WERI-Rb-1 (cell line): ENCODE measurements around the gene PHF11.

Experiments
- DNase-seq: peaks from one replicate; pipeline ENCODE4 v3.0.0-alpha.2; 2020
- H3K27ac ChIP-seq: fragments of 250-450 bp; sonication (Bioruptor Pico); 2 replicates; pipeline ENCODE4 v1.5.1; 2020; ENCODE audit warnings: mild to moderate bottlenecking, moderate library complexity
- H3K27me3 ChIP-seq: fragments of 250-450 bp; sonication (Bioruptor Pico); 2 replicates; pipeline ENCODE4 v1.5.1; 2021; ENCODE audit warnings: mild to moderate bottlenecking, low read depth, moderate library complexity; ENCODE audit not compliant: insufficient read depth, severe bottlenecking
- H3K36me3 ChIP-seq: fragments of 250-450 bp; sonication (Bioruptor Pico); 2 replicates; pipeline ENCODE4 v1.5.1; 2020; ENCODE audit warnings: mild to moderate bottlenecking, moderate library complexity
- H3K4me3 ChIP-seq: 2 replicates; pipeline ENCODE4 v1.5.1; 2011; ENCODE audit warnings: low read depth, mild to moderate bottlenecking, control low read depth, low read length
- H3K9me3 ChIP-seq: fragments of 250-450 bp; sonication (Bioruptor Pico); 2 replicates; pipeline ENCODE4 v1.5.1; 2021; ENCODE audit warnings: mild to moderate bottlenecking, moderate library complexity; ENCODE audit not compliant: severe bottlenecking
- CTCF ChIP-seq: IDR thresholded peaks from 2 replicates; pipeline ENCODE4 v1.5.1; 2011; ENCODE audit warnings: low read depth, mild to moderate bottlenecking, control low read depth, inconsistent platforms, low read length

PHF11 gene

GRCh38 chr13:49521224-49521623, 25.5 kb downstream of the PHF11 start:
- H3K36me3 ChIP-seq: no peaks in the 10 kb centered on the region
- no peaks in the 10 kb centered on the region for H3K9me3 ChIP-seq
- H3K27ac ChIP-seq: no peak overlapping the region
- no peak overlapping the region for H3K4me3 ChIP-seq
- TF ChIP-seq CTCF: no peak
- no peak for DNase-seq
- H3K27me3 ChIP-seq: no peaks in the 10 kb centered on the region

GRCh38 chr13:49524740-49525501, 29.2 kb downstream of the PHF11 start:
- Histone ChIP-seq H3K9me3 (no peaks in the 10 kb centered on the region), H3K27me3 (no peaks in the 10 kb centered on the region), H3K4me3 (no peak overlapping the region), H3K36me3 (no peaks in the 10 kb centered on the region), H3K27ac (no peak overlapping the region)
- no peak for TF ChIP-seq CTCF
- DNase-seq: no peak

- H3K9me3 ChIP-seq: no peaks in the 10 kb centered on the region
- H3K36me3 ChIP-seq: no peaks in the 10 kb centered on the region
- no peak for DNase-seq
- no peak for TF ChIP-seq CTCF
- no peak overlapping the region for H3K4me3 ChIP-seq
- no peaks in the 10 kb centered on the region for H3K27me3 ChIP-seq
- no peak overlapping the region for H3K27ac ChIP-seq
Measured at GRCh38 chr13:49527123-49527522, 31.4 kb downstream of the PHF11 start.

GRCh38 chr13:49528161-49528560, 32.4 kb downstream of the PHF11 start:
- Histone ChIP-seq H3K4me3 (no peak overlapping the region), H3K36me3 (0 out of 2 replicates have a peak, but pooled peaks cover 2% of the 10 kb centered on the region), H3K27me3 (no peaks in the 10 kb centered on the region), H3K27ac (no peak overlapping the region), H3K9me3 (no peaks in the 10 kb centered on the region)
- no peak for DNase-seq
- no peak for TF ChIP-seq CTCF

GRCh38 chr13:49530457-49530856, 34.7 kb downstream of the PHF11 start:
- Histone ChIP-seq H3K4me3 (no peak overlapping the region), H3K27ac (no peak overlapping the region), H3K36me3 (peaks cover 2% of the 10 kb centered on the region; the same call in 1 of the 2 replicates), H3K27me3 (no peaks in the 10 kb centered on the region), H3K9me3 (no peaks in the 10 kb centered on the region)
- no peak for DNase-seq
- TF ChIP-seq CTCF: no peak

GRCh38 chr13:49532593-49532992, 36.8 kb downstream of the PHF11 start:
- Histone ChIP-seq H3K36me3 (peaks cover 2% of the 10 kb centered on the region; the same call in 1 of the 2 replicates), H3K9me3 (no peaks in the 10 kb centered on the region), H3K27me3 (no peaks in the 10 kb centered on the region), H3K27ac (no peak overlapping the region), H3K4me3 (no peak overlapping the region)
- DNase-seq: no peak
- no peak for TF ChIP-seq CTCF
